Activated T-helper 17 cell treated with anti-CD3 and anti-CD28 coated beads, Interleukin-2, amount 50 U/mL, for 72 hours (primary cell): ENCODE results near the gene ARHGEF26. TPM values are rescaled to one million over a fixed set of nuclear protein-coding genes. Genes with fewer than 3 reads are reported as not detected.

Source experiments
- ATAC-seq: fragments of 150-1000 bp; cut with Tn5 transposase; replicated peaks from 2 replicates; pipeline ENCODE4 v1.10.0; 2021; ENCODE audit warnings: mild to moderate bottlenecking, moderate library complexity
- H3K27ac Mint-ChIP-seq: one replicate; pipeline ENCODE4 v1.8.0; 2022; ENCODE audit warnings: mixed read lengths
- H3K27me3 Mint-ChIP-seq: one replicate; pipeline ENCODE4 v1.8.0; 2022; ENCODE audit warnings: mixed read lengths
- H3K36me3 Mint-ChIP-seq: one replicate; pipeline ENCODE4 v1.8.0; 2022; ENCODE audit warnings: low read depth, mild to moderate bottlenecking, mixed read lengths
- H3K4me1 Mint-ChIP-seq: one replicate; pipeline ENCODE4 v1.8.0; 2022; ENCODE audit warnings: mixed read lengths
- H3K4me3 Mint-ChIP-seq: one replicate; pipeline ENCODE4 v1.8.0; 2022; ENCODE audit warnings: mild to moderate bottlenecking, mixed read lengths
- H3K9me3 Mint-ChIP-seq: one replicate; pipeline ENCODE4 v1.8.0; 2022; ENCODE audit warnings: mixed read lengths
- total RNA-seq, 2 donors: library from RNA; stranded (reverse); gene quantifications; one replicate each; pipeline ENCODE4 v1.2.3, GENCODE V29; 2022

ARHGEF26 gene
- total RNA-seq, 2 donors from 2014 or later, result 0.13 to 0.17 TPM

GRCh38 chr3:154254527-154254926 is 133.3 kb downstream of the ARHGEF26 start:
- Mint-ChIP-seq H3K27me3 (no peaks in the 10 kb centered on the region), H3K4me3 (no peak overlapping the region), H3K9me3 (no peaks in the 10 kb centered on the region), H3K27ac (no peak overlapping the region), H3K36me3 (peaks cover 79% of the 10 kb centered on the region), H3K4me1 (no peaks in the 10 kb centered on the region)
- ATAC-seq, result no peak

- no peaks in the 10 kb centered on the region for H3K4me1 Mint-ChIP-seq
- no peaks in the 10 kb centered on the region for H3K27me3 Mint-ChIP-seq
- H3K36me3 Mint-ChIP-seq, result peaks cover 96% of the 10 kb centered on the region
- no peak for ATAC-seq
- no peak overlapping the region for H3K4me3 Mint-ChIP-seq
- no peaks in the 10 kb centered on the region for H3K9me3 Mint-ChIP-seq
- H3K27ac Mint-ChIP-seq, result no peak overlapping the region
Observed at GRCh38 chr3:154273381-154273780, 152.2 kb downstream of the ARHGEF26 start.

- Mint-ChIP-seq H3K36me3 (peaks cover 96% of the 10 kb centered on the region), H3K27me3 (no peaks in the 10 kb centered on the region)
Observed at GRCh38 chr3:154274348-154274747, 153.2 kb downstream of the ARHGEF26 start.

GRCh38 chr3:154275292-154275691 is 154.1 kb downstream of the ARHGEF26 start:
- Mint-ChIP-seq H3K36me3 (peaks cover 96% of the 10 kb centered on the region), H3K27ac (no peak overlapping the region), H3K27me3 (no peaks in the 10 kb centered on the region), H3K4me1 (no peaks in the 10 kb centered on the region), H3K4me3 (no peak overlapping the region), H3K9me3 (no peaks in the 10 kb centered on the region)
- no peak for ATAC-seq

More at GRCh38 chr3:154274348-154274747, 153.2 kb downstream of the ARHGEF26 start:
- H3K4me3 Mint-ChIP-seq, result no peak overlapping the region
- H3K4me1 Mint-ChIP-seq, result no peaks in the 10 kb centered on the region
- no peaks in the 10 kb centered on the region for H3K9me3 Mint-ChIP-seq
- H3K27ac Mint-ChIP-seq, result no peak overlapping the region
- ATAC-seq, result no peak

- no peak for ATAC-seq
- Mint-ChIP-seq H3K27ac (no peak overlapping the region), H3K4me3 (no peak overlapping the region), H3K9me3 (no peaks in the 10 kb centered on the region), H3K4me1 (no peaks in the 10 kb centered on the region), H3K36me3 (peaks cover 96% of the 10 kb centered on the region), H3K27me3 (no peaks in the 10 kb centered on the region)
Observed at GRCh38 chr3:154275965-154276364, 154.8 kb downstream of the ARHGEF26 start.

GRCh38 chr3:154280161-154280560 is 159.0 kb downstream of the ARHGEF26 start:
- H3K36me3 Mint-ChIP-seq, result peaks cover 100% of the 10 kb centered on the region
- no peaks in the 10 kb centered on the region for H3K9me3 Mint-ChIP-seq
- no peak overlapping the region for H3K4me3 Mint-ChIP-seq
- H3K4me1 Mint-ChIP-seq, result no peaks in the 10 kb centered on the region
- no peaks in the 10 kb centered on the region for H3K27me3 Mint-ChIP-seq
- ATAC-seq, result no peak
- no peak overlapping the region for H3K27ac Mint-ChIP-seq

- Mint-ChIP-seq H3K36me3 (peaks cover 100% of the 10 kb centered on the region), H3K4me1 (no peaks in the 10 kb centered on the region)
Observed at GRCh38 chr3:154285221-154285620, 164.0 kb downstream of the ARHGEF26 start.

GRCh38 chr3:154290187-154290586 is 169.0 kb downstream of the ARHGEF26 start:
- H3K27me3 Mint-ChIP-seq, result no peaks in the 10 kb centered on the region
- no peaks in the 10 kb centered on the region for H3K9me3 Mint-ChIP-seq
- no peak for ATAC-seq
- no peaks in the 10 kb centered on the region for H3K4me1 Mint-ChIP-seq
- no peak overlapping the region for H3K27ac Mint-ChIP-seq
- H3K4me3 Mint-ChIP-seq, result no peak overlapping the region
- H3K36me3 Mint-ChIP-seq, result peaks cover 99% of the 10 kb centered on the region

More at GRCh38 chr3:154285221-154285620, 164.0 kb downstream of the ARHGEF26 start:
- Mint-ChIP-seq H3K27me3 (no peaks in the 10 kb centered on the region), H3K27ac (no peak overlapping the region), H3K4me3 (no peak overlapping the region), H3K9me3 (no peaks in the 10 kb centered on the region)
- ATAC-seq, result no peak

GRCh38 chr3:154294016-154294415 is 172.8 kb downstream of the ARHGEF26 start:
- Mint-ChIP-seq H3K27me3 (no peaks in the 10 kb centered on the region), H3K9me3 (no peaks in the 10 kb centered on the region), H3K36me3 (peaks cover 96% of the 10 kb centered on the region), H3K4me3 (no peak overlapping the region), H3K4me1 (no peaks in the 10 kb centered on the region), H3K27ac (no peak overlapping the region)
- no peak for ATAC-seq

- Mint-ChIP-seq H3K4me1 (no peaks in the 10 kb centered on the region), H3K9me3 (no peaks in the 10 kb centered on the region), H3K36me3 (peaks cover 95% of the 10 kb centered on the region), H3K4me3 (no peak overlapping the region), H3K27ac (peak overlapping the region; percentile 2), H3K27me3 (no peaks in the 10 kb centered on the region)
- no peak for ATAC-seq
Observed at GRCh38 chr3:154301561-154301960, 180.4 kb downstream of the ARHGEF26 start.

GRCh38 chr3:154304116-154304786 is 183.1 kb downstream of the ARHGEF26 start:
- Mint-ChIP-seq H3K9me3 (no peaks in the 10 kb centered on the region), H3K27ac (no peak overlapping the region), H3K27me3 (no peaks in the 10 kb centered on the region), H3K36me3 (peaks cover 99% of the 10 kb centered on the region), H3K4me1 (peaks cover 11% of the 10 kb centered on the region), H3K4me3 (no peak overlapping the region)
- no peak for ATAC-seq

- ATAC-seq, result no peak
- peaks cover 11% of the 10 kb centered on the region for H3K4me1 Mint-ChIP-seq
- H3K9me3 Mint-ChIP-seq, result no peaks in the 10 kb centered on the region
- H3K36me3 Mint-ChIP-seq, result peaks cover 99% of the 10 kb centered on the region
- H3K27me3 Mint-ChIP-seq, result no peaks in the 10 kb centered on the region
- peak overlapping the region; percentile 20 for H3K27ac Mint-ChIP-seq
- no peak overlapping the region for H3K4me3 Mint-ChIP-seq
Observed at GRCh38 chr3:154304936-154305335, 183.7 kb downstream of the ARHGEF26 start.

GRCh38 chr3:154307363-154307762 is 186.2 kb downstream of the ARHGEF26 start:
- Mint-ChIP-seq H3K4me3 (no peak overlapping the region), H3K27ac (peak overlapping the region; percentile 68), H3K27me3 (no peaks in the 10 kb centered on the region), H3K4me1 (peaks cover 11% of the 10 kb centered on the region), H3K36me3 (peaks cover 95% of the 10 kb centered on the region), H3K9me3 (no peaks in the 10 kb centered on the region)
- ATAC-seq, result peak; percentile 47
